Omental fat pad (tissue), 4 donors: Measurements from ENCODE around the gene DMPK. TPM values are rescaled to one million over a fixed set of nuclear protein-coding genes. Genes with fewer than 3 reads are reported as not detected.

Experiments used
- ATAC-seq: fragments of 150-250 bp; one replicate; pipeline ENCODE4 v1.9.1; 2016; ENCODE audit warnings: mild to moderate bottlenecking, moderate library complexity; ENCODE audit not compliant: low FRiP score
- DNase-seq: peaks from one replicate; pipeline ENCODE4 v3.0.0-alpha.2; 2019; ENCODE audit warnings: low spot score
- CTCF ChIP-seq, 3 donors: fragments of 450-650 bp; IDR thresholded peaks; one replicate each; pipeline ENCODE4 v1.5.1; 2016 to 2017; ENCODE audit warnings: antibody characterized with exemption in 3 of 3, mild to moderate bottlenecking in 3 of 3, moderate library complexity in 2 of 3
- total RNA-seq, 4 donors: library from RNA; depleted of rRNA; stranded (reverse); fragments of >200 nt; gene quantifications; one replicate each; pipeline ENCODE4 v1.1.0, GENCODE V29; 2016

Gene DMPK
- total RNA-seq, 4 donors from 2014 or later: 9.4 to 30.1 (median 23.2) TPM

- no peak for TF ChIP-seq CTCF (IDR thresholded peaks at IDR 0.05)
- ATAC-seq: no peak
- DNase-seq: no peak
Observed at GRCh38 chr19:45764945-45765701, 17.2 kb downstream of the DMPK start.

GRCh38 chr19:45764475-45764874, 17.8 kb downstream of the DMPK start:
- TF ChIP-seq CTCF (IDR thresholded peaks at IDR 0.05): no peak
- DNase-seq (no peak), ATAC-seq (no peak)

- DNase-seq: no peak
- TF ChIP-seq CTCF (IDR thresholded peaks at IDR 0.05): no peak
Observed at GRCh38 chr19:45763691-45764294, 18.5 kb downstream of the DMPK start.

GRCh38 chr19:45762870-45763631, 19.2 kb downstream of the DMPK start:
- ATAC-seq (no peak), DNase-seq (no peak)
- TF ChIP-seq CTCF (IDR thresholded peaks at IDR 0.05): no peak

More at GRCh38 chr19:45763691-45764294, 18.5 kb downstream of the DMPK start:
- no peak for ATAC-seq

- no peak for TF ChIP-seq CTCF (IDR thresholded peaks at IDR 0.05)
- ATAC-seq: no peak
- no peak for DNase-seq
Observed at GRCh38 chr19:45761714-45762113, 20.6 kb downstream of the DMPK start.

DNA sequence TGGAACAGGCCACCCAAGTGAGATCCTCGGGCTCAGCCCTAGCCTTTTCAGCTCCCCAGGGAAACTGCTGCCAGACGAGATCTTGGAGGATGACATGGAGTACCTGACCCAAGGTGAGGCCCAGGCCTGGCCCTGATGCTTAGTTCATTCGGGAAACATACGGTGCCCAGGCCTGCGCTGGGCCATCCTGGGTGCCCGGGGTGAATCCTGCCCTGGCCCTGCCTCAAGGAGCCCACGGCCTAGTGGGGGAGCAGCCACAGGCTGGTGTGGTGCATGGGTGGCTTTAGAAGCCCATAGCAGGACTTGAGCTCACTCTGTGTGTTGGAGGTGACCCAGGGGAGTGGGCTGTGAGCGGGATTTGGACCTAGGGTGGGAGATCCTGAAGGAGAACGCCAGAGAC, 23.4 kb downstream of the DMPK start:
- TF ChIP-seq CTCF (IDR thresholded peaks at IDR 0.05): no peak
- no peak for DNase-seq
- ATAC-seq: no peak
